Stimulated activated CD4-positive, alpha-beta T cell treated with anti-CD3 and anti-CD28 coated beads, TNF-alpha, amount 100 ng/mL, for 1 hour (primary cell): ENCODE data around the gene SDHB.

Source experiments
- DNase-seq, 3 donors: peaks; one replicate each; pipeline ENCODE4 v3.0.0-alpha.2; 2020; ENCODE audit warnings: low read depth in 3 of 3, low spot score in 1 of 3

The SDHB gene

GRCh38 chr1:17046334-17046657, 7.5 kb downstream of the SDHB start:
- no peak for DNase-seq

- no peak for DNase-seq
Measured at GRCh38 chr1:17045634-17046333, 8.0 kb downstream of the SDHB start.

GRCh38 chr1:17045150-17045549, 8.7 kb downstream of the SDHB start:
- no peak for DNase-seq

GRCh38 chr1:17043676-17044075, 10.2 kb downstream of the SDHB start:
- DNase-seq = no peak

GRCh38 chr1:17040135-17040534, 13.7 kb downstream of the SDHB start:
- DNase-seq = no peak

GRCh38 chr1:17039522-17039921, 14.3 kb downstream of the SDHB start:
- DNase-seq = no peak

- DNase-seq = no peak
Measured at GRCh38 chr1:17033481-17033880, 20.4 kb downstream of the SDHB start.

GRCh38 chr1:17032741-17033140, 21.1 kb downstream of the SDHB start:
- no peak for DNase-seq

GRCh38 chr1:17031436-17031835, 22.4 kb downstream of the SDHB start:
- no peak for DNase-seq

GRCh38 chr1:17030206-17030605, 23.6 kb downstream of the SDHB start:
- DNase-seq = no peak

- no peak for DNase-seq
Measured at GRCh38 chr1:17028662-17029188, 25.1 kb downstream of the SDHB start.

GRCh38 chr1:17027900-17028299, 25.9 kb downstream of the SDHB start:
- no peak for DNase-seq

GRCh38 chr1:17027403-17027802, 26.4 kb downstream of the SDHB start:
- DNase-seq = no peak

- no peak for DNase-seq
Measured at GRCh38 chr1:17024721-17025120, 29.1 kb downstream of the SDHB start.

GRCh38 chr1:17023573-17023972, 30.3 kb downstream of the SDHB start:
- DNase-seq = no peak

- DNase-seq = no peak
Measured at GRCh38 chr1:17023102-17023501, 30.7 kb downstream of the SDHB start.

- no peak for DNase-seq
Measured at GRCh38 chr1:17021896-17022295, 31.9 kb downstream of the SDHB start.

GRCh38 chr1:17020502-17020901, 33.3 kb downstream of the SDHB start:
- DNase-seq = no peak

GRCh38 chr1:17018849-17019248, 35.0 kb downstream of the SDHB start:
- no peak for DNase-seq

GRCh38 chr1:17017435-17017834, 36.4 kb downstream of the SDHB start:
- DNase-seq = no peak

GRCh38 chr1:17016317-17016661, 37.5 kb downstream of the SDHB start:
- no peak for DNase-seq

- no peak for DNase-seq
Measured at GRCh38 chr1:17014671-17015567, 38.9 kb downstream of the SDHB start.
